GM12892 (cell line): ENCODE measurements around the gene SMPD3.

Source experiments
- DNase-seq: peaks from one replicate; pipeline ENCODE4 v3.0.0; 2011; ENCODE audit not compliant: insufficient read length
- FAIRE-seq: peaks from 2 replicates; lab custom pipeline; 2011; peaks lifted over from hg19 to GRCh38; lab: Jason Lieb, UNC
- POLR2A ChIP-seq: IDR thresholded peaks from 2 replicates; pipeline ENCODE4 v1.6.1; 2011; ENCODE audit warnings: low read depth, low read length, control low read depth
- POLR2AphosphoS5 ChIP-seq: IDR thresholded peaks from 2 replicates; pipeline ENCODE4 v1.6.1; 2011; ENCODE audit warnings: low read depth, low read length, control low read depth
- TAF1 ChIP-seq: IDR thresholded peaks from 2 replicates; pipeline ENCODE4 v1.6.1; 2011; ENCODE audit warnings: low read depth, mild to moderate bottlenecking, control low read depth, low read length, borderline replicate concordance

Gene SMPD3

DNA sequence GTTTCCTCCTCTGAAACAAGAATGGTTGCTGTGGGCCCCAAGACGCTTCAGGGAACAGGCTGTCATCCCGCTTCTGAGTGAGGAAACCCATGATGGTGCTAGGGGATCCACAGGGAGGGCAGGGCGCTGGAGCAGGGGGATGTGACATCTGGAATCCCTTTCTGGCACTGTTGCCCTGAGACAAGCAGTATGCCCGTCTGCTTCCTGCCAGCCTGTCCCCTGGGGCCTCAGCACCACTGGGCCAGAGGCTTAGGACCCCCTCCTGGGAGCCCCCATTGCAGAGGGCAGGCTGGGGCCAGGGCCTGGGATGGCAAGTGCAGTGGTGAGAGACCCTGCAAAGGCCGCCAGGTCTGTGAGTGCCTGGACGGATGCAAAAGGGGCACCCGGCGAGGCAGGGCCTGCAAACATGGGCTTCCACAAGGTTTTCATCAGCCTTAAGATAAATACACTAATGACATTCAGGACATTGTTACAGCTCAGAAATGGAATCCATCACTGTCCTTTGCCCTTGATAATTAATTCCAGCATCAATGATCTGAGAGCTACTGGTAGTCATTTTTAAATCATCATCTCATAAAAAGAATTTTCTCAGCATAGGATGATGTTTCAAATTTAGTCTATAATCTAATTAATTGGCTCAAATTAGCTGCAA, 85.9 kb downstream of the SMPD3 start:
- no peak for DNase-seq
- no peak for FAIRE-seq
- TF ChIP-seq POLR2A: no peak
- no peak for TF ChIP-seq POLR2AphosphoS5
- TF ChIP-seq TAF1: no peak

DNA sequence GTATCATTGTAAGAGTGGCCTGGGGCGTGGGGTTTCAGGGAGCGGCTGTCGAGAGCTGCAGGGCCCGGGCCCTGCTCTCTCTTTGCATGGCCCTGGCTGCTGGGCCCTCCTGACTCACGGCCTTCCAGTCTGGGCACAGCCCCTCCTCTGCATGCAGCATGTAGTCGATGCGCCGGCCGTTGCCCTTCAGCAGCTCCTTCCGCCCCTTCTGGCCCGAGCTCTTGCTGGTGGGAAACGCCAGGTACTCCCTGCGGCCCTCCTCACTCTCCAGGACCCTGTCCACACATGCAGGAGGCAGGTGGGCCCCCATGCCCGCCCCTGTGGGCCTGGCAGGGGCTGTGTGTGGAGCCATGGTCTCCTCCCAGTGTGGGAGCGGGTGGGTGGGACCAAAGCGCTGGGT, 86.8 kb downstream of the SMPD3 start:
- FAIRE-seq (no peak), DNase-seq (no peak)
- TF ChIP-seq POLR2AphosphoS5 (no peak), TAF1 (no peak), POLR2A (no peak)

DNA sequence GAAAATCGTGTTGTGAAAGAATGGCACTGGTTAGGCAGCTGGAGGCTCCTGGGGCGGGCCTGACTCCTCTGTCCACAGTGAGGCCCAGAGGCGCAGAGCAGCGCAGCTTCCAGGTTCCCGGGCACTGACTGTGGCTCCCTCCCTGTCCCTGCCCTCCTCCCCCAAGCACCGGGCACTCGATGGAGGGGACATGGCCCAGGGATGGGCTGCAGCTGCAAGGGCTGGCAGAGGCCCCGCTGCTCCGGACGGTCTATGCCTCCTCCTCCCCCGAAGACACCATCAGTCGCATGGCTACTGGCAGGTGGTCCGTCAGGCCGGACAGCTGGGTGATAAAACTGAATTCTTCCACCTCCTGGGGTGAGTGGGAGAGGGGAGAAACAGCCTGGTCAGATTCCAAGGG, 87.4 kb downstream of the SMPD3 start:
- DNase-seq (no peak), FAIRE-seq (no peak)

DNA sequence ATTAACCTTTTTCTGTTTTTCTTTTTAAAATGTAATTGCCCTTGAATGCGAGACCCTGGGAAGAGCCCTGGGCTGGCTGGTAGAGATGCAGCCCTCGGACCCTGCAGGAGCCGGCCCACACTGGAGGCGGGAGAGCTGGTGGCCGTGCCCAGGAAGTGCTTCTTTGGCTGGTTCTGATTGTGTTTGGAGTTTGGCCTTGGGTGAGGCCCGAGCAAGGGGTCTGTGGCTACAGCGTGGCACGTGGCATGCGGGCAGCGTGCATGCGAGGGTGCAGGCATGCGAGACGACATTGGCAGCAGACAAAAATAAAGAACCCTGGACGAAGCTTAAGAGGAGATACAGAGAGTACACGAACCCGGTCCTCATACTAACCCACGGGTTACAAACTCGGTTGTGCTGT, 87.8 kb downstream of the SMPD3 start:
- DNase-seq: no peak
- TF ChIP-seq POLR2AphosphoS5 (no peak), POLR2A (no peak), TAF1 (no peak)
- FAIRE-seq: no peak

More for the DNA sequence above, 87.4 kb downstream of the SMPD3 start:
- TF ChIP-seq TAF1 (no peak), POLR2A (no peak), POLR2AphosphoS5 (no peak)

DNA sequence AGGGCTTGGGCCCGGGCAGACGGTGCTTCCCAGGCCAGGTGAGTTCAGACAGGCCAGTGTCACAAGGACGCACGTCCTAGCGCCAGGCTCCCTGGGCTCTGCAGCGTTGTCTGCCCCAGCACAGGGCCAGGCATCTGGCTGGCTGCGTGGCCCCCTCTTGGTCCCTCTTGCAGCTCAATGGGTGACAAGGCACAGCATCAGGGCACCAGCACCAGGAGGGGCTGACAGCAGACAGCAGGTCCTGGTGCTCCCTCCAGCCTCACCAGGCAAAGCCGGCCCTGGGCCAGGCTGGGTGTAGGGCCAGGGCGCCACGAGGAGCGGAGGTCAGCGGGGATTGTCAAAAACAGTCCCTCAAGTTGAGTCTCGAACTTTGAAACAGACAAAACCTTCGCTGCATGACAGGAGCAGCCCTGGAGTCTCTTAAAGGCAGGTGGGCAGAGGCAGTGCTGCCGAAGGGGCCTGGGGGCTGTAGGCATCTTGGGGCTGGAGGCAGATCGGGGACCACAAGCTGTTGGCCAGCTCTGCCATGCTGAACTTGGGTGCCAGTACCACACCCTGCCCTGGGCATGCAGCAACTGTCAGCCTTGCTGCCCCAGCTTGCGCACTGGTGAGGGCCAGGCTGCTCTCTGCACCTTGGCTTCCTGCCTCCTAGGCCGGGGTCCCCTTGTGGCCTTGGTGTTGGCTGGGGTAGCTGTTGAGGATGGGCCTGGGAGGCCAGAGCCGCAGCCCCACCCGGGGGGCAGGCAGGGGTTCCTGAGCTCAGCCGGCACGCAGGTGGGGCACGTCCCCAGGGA, 88.7 kb downstream of the SMPD3 start:
- DNase-seq (no peak), FAIRE-seq (no peak)
- TF ChIP-seq TAF1: no peak
- TF ChIP-seq POLR2A: no peak
- no peak; the same call in 1 of the 2 replicates for TF ChIP-seq POLR2AphosphoS5

DNA sequence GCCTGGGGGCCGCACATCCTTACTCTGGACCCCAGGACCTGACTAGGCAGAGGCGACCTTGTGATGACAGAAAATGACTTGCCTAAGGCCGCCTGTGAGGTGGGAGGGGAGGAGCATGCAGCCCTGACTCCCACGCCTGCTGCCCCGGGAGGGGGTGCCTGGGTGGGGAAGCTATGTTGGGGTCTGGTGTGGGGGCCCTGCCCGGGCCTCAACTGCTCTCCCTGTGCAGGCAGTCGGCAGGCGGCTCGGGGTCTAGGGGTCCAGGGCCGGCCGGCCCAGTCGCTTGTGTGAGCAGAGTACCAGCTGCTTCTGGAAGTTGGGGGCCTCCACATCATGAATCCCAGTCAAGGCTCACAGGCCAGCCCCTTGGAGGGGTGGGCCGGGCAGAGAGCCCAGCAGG, 89.4 kb downstream of the SMPD3 start:
- FAIRE-seq (no peak), DNase-seq (no peak)
- TF ChIP-seq POLR2AphosphoS5: no peak
- no peak for TF ChIP-seq POLR2A
- TF ChIP-seq TAF1: no peak

DNA sequence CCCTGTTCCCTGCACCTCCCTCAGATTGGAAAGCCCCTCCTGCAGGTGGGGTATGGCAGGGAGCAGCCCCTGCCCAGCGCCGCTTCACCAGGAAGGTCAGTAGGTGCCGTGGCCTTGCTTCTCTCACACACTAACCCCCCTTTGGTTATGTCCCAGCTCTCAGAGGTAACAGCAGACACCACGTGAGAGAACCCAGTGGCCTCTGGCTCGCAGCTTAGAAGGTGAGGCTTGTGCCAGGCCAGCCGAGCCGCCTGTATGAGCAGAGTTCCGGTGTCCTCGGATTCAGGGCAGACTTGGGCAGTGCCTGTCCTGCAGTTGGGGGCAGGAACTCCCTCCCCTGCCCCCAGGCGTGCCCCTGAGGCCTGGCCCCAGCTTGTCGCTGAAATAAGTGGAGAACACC, 90.4 kb downstream of the SMPD3 start:
- no peak for DNase-seq
- FAIRE-seq: no peak
- no peak for TF ChIP-seq TAF1
- no peak for TF ChIP-seq POLR2A
- no peak for TF ChIP-seq POLR2AphosphoS5

DNA sequence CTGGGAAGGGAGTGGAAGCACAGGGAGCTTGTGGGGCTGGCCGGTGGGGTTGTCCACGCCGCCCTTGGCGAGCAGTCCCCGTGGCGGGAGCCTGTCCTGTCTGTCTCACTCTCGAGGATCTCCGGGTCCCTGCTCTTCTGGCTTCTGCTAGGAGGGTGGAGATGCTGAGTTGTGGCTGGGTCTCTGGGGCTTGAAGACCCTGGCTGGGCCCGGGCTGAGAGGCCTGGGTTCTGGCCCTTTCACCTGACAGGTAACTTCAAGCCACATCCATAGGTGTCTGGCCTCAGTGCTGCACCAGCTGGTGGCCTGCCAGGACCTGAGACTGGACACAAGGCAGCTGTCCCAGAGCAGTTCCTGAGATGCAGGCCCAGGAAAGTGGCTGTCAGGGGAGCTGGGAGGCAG, 90.8 kb downstream of the SMPD3 start:
- FAIRE-seq (no peak), DNase-seq (no peak)
- TF ChIP-seq POLR2AphosphoS5: no peak
- no peak for TF ChIP-seq POLR2A
- TF ChIP-seq TAF1: no peak

DNA sequence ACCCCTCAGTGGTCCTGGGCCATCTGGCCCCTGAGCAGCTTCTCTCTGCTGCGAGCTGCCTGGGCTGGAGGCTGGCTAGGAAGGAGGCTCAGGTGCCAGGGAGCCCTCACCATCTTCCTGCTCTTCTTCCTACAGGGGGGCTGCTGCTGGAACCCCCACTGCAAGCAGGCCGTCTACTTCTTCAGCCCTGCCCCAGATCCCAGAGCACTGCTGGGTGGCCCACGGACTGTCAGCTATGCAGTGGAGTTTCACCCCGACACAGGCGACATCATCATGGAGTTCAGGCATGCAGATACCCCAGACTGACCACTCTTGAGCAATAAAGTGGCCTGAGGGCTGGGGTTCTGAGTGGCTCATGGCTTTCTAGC, 91.4 kb downstream of the SMPD3 start:
- TF ChIP-seq POLR2AphosphoS5 (no peak), POLR2A (no peak), TAF1 (no peak)
- DNase-seq (no peak), FAIRE-seq (no peak)

DNA sequence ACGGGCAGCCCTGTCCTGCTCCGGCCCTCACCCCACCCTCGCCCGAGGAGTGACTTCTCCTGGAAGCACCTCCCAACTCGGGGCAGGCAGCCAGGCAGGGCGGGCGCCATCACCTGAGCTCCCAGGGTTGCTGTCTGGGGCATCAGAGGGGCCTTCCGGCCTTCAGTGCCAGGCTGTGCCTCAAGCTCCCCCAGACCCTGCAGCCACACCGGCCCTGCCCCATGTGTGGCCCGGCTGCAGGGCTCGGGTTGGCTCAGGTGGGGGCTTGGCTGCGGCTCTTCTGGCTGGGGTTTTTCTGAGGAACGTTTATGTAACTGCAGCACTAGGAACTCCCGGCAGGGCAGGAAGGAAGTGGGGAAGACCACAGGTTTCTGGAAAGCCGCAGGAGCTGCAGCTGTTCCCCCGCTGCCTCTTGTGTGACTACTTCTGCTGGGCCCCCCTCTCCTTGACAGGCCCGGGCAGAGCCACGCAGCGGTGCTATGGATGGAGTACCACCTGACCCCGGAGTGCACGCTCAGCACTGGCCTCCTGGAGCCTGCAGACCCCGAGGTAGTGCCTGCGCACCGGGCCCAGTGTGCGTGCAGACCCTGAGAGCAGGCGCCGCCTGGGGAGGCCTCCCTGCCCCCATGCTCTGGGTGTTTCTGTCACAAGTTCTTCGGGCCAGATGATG, 91.9 kb downstream of the SMPD3 start:
- DNase-seq (peak; percentile 96), FAIRE-seq (peak; percentile 96)
- TF ChIP-seq TAF1: no peak
- TF ChIP-seq POLR2AphosphoS5: 0 out of 2 replicates have a peak, but pooled peaks have one; percentile 41
- TF ChIP-seq POLR2A: 0 out of 2 replicates have a peak, but pooled peaks have one; percentile 15

DNA sequence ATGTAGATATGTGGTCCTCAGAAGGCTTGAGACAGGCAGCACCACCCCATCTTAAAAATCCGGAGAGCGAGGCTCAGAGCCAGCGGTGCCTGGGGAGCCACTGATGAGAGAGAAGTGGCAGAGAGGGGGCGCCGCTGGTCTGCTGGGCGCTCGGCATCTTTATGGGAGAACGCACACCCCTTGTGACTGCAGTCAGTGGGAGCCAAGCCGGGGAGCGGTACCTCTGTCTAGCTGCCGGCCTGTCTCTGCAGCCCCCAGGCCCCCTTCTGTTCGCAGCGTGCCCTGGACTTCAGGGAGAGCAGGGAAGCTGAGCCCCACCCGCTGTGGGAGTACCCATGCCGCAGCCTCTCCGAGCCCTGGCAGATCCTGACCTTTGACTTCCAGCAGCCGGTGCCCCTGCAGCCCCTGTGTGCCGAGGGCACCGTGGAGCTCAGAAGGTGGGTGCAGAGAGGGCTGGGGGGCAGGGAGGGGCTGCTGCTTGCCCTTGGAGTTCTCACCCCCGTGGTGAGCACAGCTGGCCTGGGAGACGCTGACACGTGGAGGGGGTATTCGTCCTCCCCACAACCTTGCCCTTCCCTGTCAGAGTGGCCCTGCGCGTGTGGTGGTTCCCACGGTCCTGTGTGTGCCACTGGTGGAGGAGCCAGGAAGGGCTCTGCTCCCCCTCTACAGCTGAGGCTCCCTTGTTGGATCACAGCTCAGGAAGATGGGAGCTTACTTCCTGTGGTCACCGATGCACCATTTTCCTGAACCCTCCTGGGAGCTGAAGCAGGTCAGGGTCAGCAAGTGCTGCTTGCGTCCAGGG, 92.7 kb downstream of the SMPD3 start:
- no peak for FAIRE-seq
- no peak for DNase-seq
- TF ChIP-seq POLR2AphosphoS5 (no peak), POLR2A (0 out of 2 replicates have a peak, but pooled peaks have one; percentile 5), TAF1 (no peak)

DNA sequence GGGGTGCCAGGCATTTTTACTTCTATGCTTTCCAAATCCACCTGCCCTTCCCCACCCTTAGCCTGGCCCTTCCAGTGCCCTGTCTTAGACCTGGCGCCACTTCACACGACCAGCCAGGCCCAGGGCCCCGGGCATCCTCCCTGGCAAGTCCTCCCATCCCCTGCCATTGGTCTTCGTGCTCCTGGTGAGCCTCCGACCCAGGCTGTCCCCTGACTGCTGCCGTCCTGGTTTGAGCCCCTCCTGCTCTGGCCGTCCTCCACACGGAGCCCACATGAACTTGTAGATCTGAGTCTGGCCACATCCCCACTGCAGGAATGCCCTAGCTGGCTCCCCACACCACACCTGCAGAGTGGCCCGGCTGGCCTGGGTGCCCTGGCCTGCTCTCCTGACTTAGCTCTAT, 93.5 kb downstream of the SMPD3 start:
- FAIRE-seq: no peak
- DNase-seq: no peak
- no peak for TF ChIP-seq POLR2AphosphoS5
- no peak for TF ChIP-seq TAF1
- TF ChIP-seq POLR2A: no peak
